Measurements from ENCODE around the gene R3HDM2.

The R3HDM2 gene

GRCh38 chr12:57381693-57382220 is 49.1 kb downstream of the R3HDM2 start:
- no peak for TF ChIP-seq ZNF274 (IDR thresholded peaks at IDR 0.05; ENCODE audit: low read depth, low read length)
- no peak for TF ChIP-seq YY1 (IDR thresholded peaks at IDR 0.05; ENCODE audit: insufficient read depth, insufficient read length)
- TF ChIP-seq SUZ12 (IDR thresholded peaks at IDR 0.05; ENCODE audit: extremely low read depth, insufficient read depth, insufficient read length) = no peak
- Histone ChIP-seq H3K36me3 (ENCODE audit: insufficient read depth, insufficient read length, low read length) (peaks cover 3% of the 10 kb centered on the region), H3K4me1 (ENCODE audit: insufficient read depth, insufficient read length) (no peaks in the 10 kb centered on the region), H3K4me3 (ENCODE audit: insufficient read length, low read depth) (no peak overlapping the region), H3K9me3 (ENCODE audit: insufficient read depth, low read length) (no peaks in the 10 kb centered on the region), H3K9ac (ENCODE audit: insufficient read length, low read depth) (no peak overlapping the region), H3K27me3 (ENCODE audit: insufficient read depth, insufficient read length) (no peaks in the 10 kb centered on the region)
- DNase-seq (ENCODE audit: low read depth, low spot score) = no peak

- no peak overlapping the region for H3K4me3 ChIP-seq (ENCODE audit: insufficient read length, low read depth)
- no peak overlapping the region for H3K9ac ChIP-seq (ENCODE audit: insufficient read length, low read depth)
- H3K36me3 ChIP-seq (ENCODE audit: insufficient read depth, insufficient read length, low read length) = peaks cover 6% of the 10 kb centered on the region
- no peak for TF ChIP-seq YY1 (IDR thresholded peaks at IDR 0.05; ENCODE audit: insufficient read depth, insufficient read length)
- no peaks in the 10 kb centered on the region for H3K4me1 ChIP-seq (ENCODE audit: insufficient read depth, insufficient read length)
- H3K9me3 ChIP-seq (ENCODE audit: insufficient read depth, low read length) = no peaks in the 10 kb centered on the region
- DNase-seq (ENCODE audit: low read depth, low spot score) = no peak
- H3K27me3 ChIP-seq (ENCODE audit: insufficient read depth, insufficient read length) = no peaks in the 10 kb centered on the region
Observed at GRCh38 chr12:57380300-57380699, 50.5 kb downstream of the R3HDM2 start.

- no peak for DNase-seq (ENCODE audit: low read depth, low spot score)
- H3K4me3 ChIP-seq (ENCODE audit: insufficient read length, low read depth) = no peak overlapping the region
- no peaks in the 10 kb centered on the region for H3K4me1 ChIP-seq (ENCODE audit: insufficient read depth, insufficient read length)
- TF ChIP-seq ZNF274 (IDR thresholded peaks at IDR 0.05; ENCODE audit: low read depth, low read length) (no peak), YY1 (IDR thresholded peaks at IDR 0.05; ENCODE audit: insufficient read depth, insufficient read length) (no peak), SUZ12 (IDR thresholded peaks at IDR 0.05; ENCODE audit: extremely low read depth, insufficient read depth, insufficient read length) (no peak)
- H3K27me3 ChIP-seq (ENCODE audit: insufficient read depth, insufficient read length) = no peaks in the 10 kb centered on the region
- peaks cover 12% of the 10 kb centered on the region for H3K36me3 ChIP-seq (ENCODE audit: insufficient read depth, insufficient read length, low read length)
- H3K9me3 ChIP-seq (ENCODE audit: insufficient read depth, low read length) = no peaks in the 10 kb centered on the region
- no peak overlapping the region for H3K9ac ChIP-seq (ENCODE audit: insufficient read length, low read depth)
Observed at GRCh38 chr12:57377103-57377840, 53.6 kb downstream of the R3HDM2 start.

DNA sequence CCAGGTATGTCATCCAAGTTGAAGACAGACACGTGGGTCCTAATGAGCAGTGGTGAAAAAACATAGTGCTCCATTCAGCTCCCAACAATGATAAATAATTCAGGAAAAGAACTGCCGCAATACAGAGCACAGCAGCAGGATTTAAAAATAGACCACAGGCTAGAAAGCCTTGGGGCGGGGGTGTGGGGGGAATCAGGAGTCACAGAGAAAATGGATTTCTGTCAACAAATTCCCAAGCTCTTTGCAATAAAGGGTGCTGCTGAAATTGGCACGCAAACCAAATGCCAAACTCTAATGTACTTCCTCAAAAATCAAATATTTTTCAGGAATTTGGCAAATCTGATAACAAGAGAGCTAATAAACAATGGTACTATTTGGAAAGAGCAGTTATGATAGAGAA is 58.6 kb downstream of the R3HDM2 start:
- no peak overlapping the region for H3K4me3 ChIP-seq (ENCODE audit: insufficient read length, low read depth)
- no peaks in the 10 kb centered on the region for H3K4me1 ChIP-seq (ENCODE audit: insufficient read depth, insufficient read length)
- no peak for DNase-seq (ENCODE audit: low read depth, low spot score)
- H3K9ac ChIP-seq (ENCODE audit: insufficient read length, low read depth) = no peak overlapping the region
- H3K9me3 ChIP-seq (ENCODE audit: insufficient read depth, low read length) = peaks cover 2% of the 10 kb centered on the region
- no peaks in the 10 kb centered on the region for H3K27me3 ChIP-seq (ENCODE audit: insufficient read depth, insufficient read length)
- TF ChIP-seq ZNF274 (IDR thresholded peaks at IDR 0.05; ENCODE audit: low read depth, low read length) (no peak), YY1 (IDR thresholded peaks at IDR 0.05; ENCODE audit: insufficient read depth, insufficient read length) (no peak), SUZ12 (IDR thresholded peaks at IDR 0.05; ENCODE audit: extremely low read depth, insufficient read depth, insufficient read length) (no peak)
- peaks cover 17% of the 10 kb centered on the region for H3K36me3 ChIP-seq (ENCODE audit: insufficient read depth, insufficient read length, low read length)

GRCh38 chr12:57370696-57371095 is 60.1 kb downstream of the R3HDM2 start:
- H3K9me3 ChIP-seq (ENCODE audit: insufficient read depth, low read length) = peaks cover 13% of the 10 kb centered on the region
- no peaks in the 10 kb centered on the region for H3K4me1 ChIP-seq (ENCODE audit: insufficient read depth, insufficient read length)
- peaks cover 11% of the 10 kb centered on the region for H3K36me3 ChIP-seq (ENCODE audit: insufficient read depth, insufficient read length, low read length)
- no peak for DNase-seq (ENCODE audit: low read depth, low spot score)
- no peak overlapping the region for H3K9ac ChIP-seq (ENCODE audit: insufficient read length, low read depth)
- TF ChIP-seq SUZ12 (IDR thresholded peaks at IDR 0.05; ENCODE audit: extremely low read depth, insufficient read depth, insufficient read length) (no peak), YY1 (IDR thresholded peaks at IDR 0.05; ENCODE audit: insufficient read depth, insufficient read length) (no peak), ZNF274 (IDR thresholded peaks at IDR 0.05; ENCODE audit: low read depth, low read length) (no peak)
- no peaks in the 10 kb centered on the region for H3K27me3 ChIP-seq (ENCODE audit: insufficient read depth, insufficient read length)
- H3K4me3 ChIP-seq (ENCODE audit: insufficient read length, low read depth) = no peak overlapping the region

GRCh38 chr12:57370072-57370471 is 60.8 kb downstream of the R3HDM2 start:
- TF ChIP-seq SUZ12 (IDR thresholded peaks at IDR 0.05; ENCODE audit: extremely low read depth, insufficient read depth, insufficient read length) = no peak
- no peak for TF ChIP-seq ZNF274 (IDR thresholded peaks at IDR 0.05; ENCODE audit: low read depth, low read length)
- no peak for TF ChIP-seq YY1 (IDR thresholded peaks at IDR 0.05; ENCODE audit: insufficient read depth, insufficient read length)
- Histone ChIP-seq H3K27me3 (ENCODE audit: insufficient read depth, insufficient read length) (no peaks in the 10 kb centered on the region), H3K9ac (ENCODE audit: insufficient read length, low read depth) (no peak overlapping the region), H3K4me1 (ENCODE audit: insufficient read depth, insufficient read length) (no peaks in the 10 kb centered on the region), H3K4me3 (ENCODE audit: insufficient read length, low read depth) (no peak overlapping the region), H3K9me3 (ENCODE audit: insufficient read depth, low read length) (peaks cover 13% of the 10 kb centered on the region), H3K36me3 (ENCODE audit: insufficient read depth, insufficient read length, low read length) (peaks cover 11% of the 10 kb centered on the region)
- DNase-seq (ENCODE audit: low read depth, low spot score) = no peak

- H3K36me3 ChIP-seq (ENCODE audit: insufficient read depth, insufficient read length, low read length) = peaks cover 9% of the 10 kb centered on the region
- peaks cover 13% of the 10 kb centered on the region for H3K9me3 ChIP-seq (ENCODE audit: insufficient read depth, low read length)
- no peak overlapping the region for H3K4me3 ChIP-seq (ENCODE audit: insufficient read length, low read depth)
- no peaks in the 10 kb centered on the region for H3K4me1 ChIP-seq (ENCODE audit: insufficient read depth, insufficient read length)
- no peak for DNase-seq (ENCODE audit: low read depth, low spot score)
- TF ChIP-seq YY1 (IDR thresholded peaks at IDR 0.05; ENCODE audit: insufficient read depth, insufficient read length) (no peak), ZNF274 (IDR thresholded peaks at IDR 0.05; ENCODE audit: low read depth, low read length) (no peak), SUZ12 (IDR thresholded peaks at IDR 0.05; ENCODE audit: extremely low read depth, insufficient read depth, insufficient read length) (no peak)
- no peak overlapping the region for H3K9ac ChIP-seq (ENCODE audit: insufficient read length, low read depth)
- no peaks in the 10 kb centered on the region for H3K27me3 ChIP-seq (ENCODE audit: insufficient read depth, insufficient read length)
Observed at GRCh38 chr12:57369202-57369601, 61.6 kb downstream of the R3HDM2 start.
